Measurements from ENCODE around the gene UTS2. TPM values are rescaled to one million over a fixed set of nuclear protein-coding genes. Genes with fewer than 3 reads are reported as not detected.

The UTS2 gene
- 0.56 TPM in 1 of 2 replicates, not detected in the other for total RNA-seq

DNA sequence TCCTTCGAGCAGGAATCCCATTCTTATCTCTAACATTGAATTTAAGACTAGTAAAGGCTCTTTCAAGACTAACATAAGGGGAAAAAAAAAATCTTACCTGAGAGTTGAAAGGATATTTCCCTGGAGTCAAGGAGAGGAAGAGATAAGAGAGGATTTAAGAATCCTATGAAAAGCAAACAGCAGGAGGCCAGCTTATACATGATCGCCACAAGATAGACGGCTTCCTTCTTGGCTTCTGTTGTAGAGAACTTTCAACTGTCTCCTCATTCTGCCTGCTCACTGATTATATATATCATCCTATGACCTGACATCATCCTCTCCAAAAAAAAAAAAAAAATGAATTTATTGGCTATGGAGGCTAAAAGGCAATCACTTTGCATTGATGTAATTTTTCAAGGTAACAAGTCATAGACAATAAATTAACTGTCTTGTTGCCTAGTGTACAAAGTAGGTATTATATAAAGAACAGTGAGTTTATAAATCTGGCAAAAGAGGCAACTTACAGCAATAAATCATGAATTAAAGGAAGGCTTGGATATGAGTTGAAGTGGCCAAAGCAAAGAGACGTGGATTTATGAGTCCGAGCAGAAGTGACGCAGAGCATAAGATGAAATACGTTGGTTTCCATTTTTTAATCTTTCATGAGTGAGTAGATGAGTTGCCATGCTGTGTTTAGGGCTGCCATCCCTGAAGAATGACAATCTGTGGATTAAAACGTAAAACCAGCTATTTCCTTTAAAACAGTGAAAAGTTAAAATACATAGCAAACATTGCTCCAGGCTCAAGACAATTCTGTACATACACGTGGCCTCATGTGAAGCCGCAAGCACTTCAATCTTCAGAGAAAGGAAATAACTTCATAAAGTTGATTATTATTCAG is at the start of gene UTS2:
TSS of gene UTS2 (minus strand) at position 262 of the 880 bp plus-strand sequence. CDS start at position 200, 62 bp downstream.

Other genes with a start within 250 kb of the UTS2 start
- gene VAMP3, start 81.8 kb downstream of the UTS2 start, total RNA-seq, result 72.3 and 82.9 TPM in 2 replicates
- gene PER3, start 68.8 kb downstream of the UTS2 start, total RNA-seq, result 2.3 and 2.9 TPM in 2 replicates
- gene TNFRSF9, start 87.8 kb upstream of the UTS2 start, total RNA-seq, result 0.19 and 0.28 TPM in 2 replicates
- 224 and 398 TPM in 2 replicates for gene PARK7, start 108.6 kb upstream of the UTS2 start, total RNA-seq
- 39.7 and 87.7 TPM in 2 replicates for gene ERRFI1, start 173.2 kb upstream of the UTS2 start, total RNA-seq

All from regular cardiac myocyte (primary cell).